GM12864 (cell line): ENCODE data around the gene RHBDL3.
"Not testable (repeated sequence)": the region's sequence is repeated elsewhere in the genome, so short reads cannot be mapped to it uniquely, and the experiment has no call there.

Source experiments
- DNase-seq: peaks from one replicate; pipeline ENCODE4 v3.0.0-alpha.2; 2011; ENCODE audit warnings: low read depth
- H3K4me3 ChIP-seq: 2 replicates; pipeline ENCODE4 v1.5.1; 2011; ENCODE audit warnings: mild to moderate bottlenecking, low read depth, low read length, control low read depth
- TF ChIP-seq, protein P1 (sequence below): IDR thresholded peaks from 2 replicates; pipeline ENCODE4 v1.5.1; 2011; ENCODE audit warnings: low read depth, mild to moderate bottlenecking, moderate library complexity, low read length, control low read depth, inconsistent platforms; ENCODE audit errors: missing control alignments

RHBDL3 gene

DNA sequence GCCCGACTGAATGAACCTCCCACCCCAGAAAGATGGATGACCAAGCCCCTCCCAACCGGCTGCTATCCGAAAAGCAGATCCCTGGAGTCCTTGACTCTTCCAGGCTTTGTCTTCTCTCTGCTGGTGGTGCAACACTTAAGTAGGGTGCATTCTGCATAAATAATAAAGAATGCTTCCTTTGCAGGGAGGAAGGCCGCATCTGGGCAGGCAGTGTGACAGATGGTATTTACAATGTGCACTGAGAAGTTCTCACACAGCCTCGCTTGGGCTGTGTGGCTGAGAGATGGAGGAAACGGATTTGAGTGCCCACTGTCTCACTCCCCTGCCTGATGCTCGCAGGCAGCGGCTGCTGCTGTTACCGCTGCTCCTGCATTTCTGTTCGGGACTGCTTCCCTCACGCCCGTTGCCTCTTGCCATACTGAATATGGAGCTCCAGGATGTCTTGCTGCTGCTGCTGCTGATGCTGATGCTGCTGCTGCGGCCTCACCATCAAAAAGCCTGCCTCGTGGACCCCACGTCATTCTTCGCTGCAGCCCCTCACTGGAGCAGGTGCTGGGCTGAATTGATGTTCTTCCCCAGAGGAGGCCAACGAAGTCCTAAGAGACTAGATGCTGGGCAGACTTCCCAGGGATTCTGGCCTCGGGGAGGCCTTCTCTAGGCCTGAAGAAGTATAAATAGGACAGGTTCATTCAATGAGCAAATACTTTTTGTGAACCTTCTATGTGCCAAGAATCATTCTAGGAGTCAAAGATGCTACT, 7.1 kb upstream of the RHBDL3 start:
- no peak for DNase-seq
- H3K4me3 ChIP-seq: no peak overlapping the region
- TF ChIP-seq, protein P1, sequence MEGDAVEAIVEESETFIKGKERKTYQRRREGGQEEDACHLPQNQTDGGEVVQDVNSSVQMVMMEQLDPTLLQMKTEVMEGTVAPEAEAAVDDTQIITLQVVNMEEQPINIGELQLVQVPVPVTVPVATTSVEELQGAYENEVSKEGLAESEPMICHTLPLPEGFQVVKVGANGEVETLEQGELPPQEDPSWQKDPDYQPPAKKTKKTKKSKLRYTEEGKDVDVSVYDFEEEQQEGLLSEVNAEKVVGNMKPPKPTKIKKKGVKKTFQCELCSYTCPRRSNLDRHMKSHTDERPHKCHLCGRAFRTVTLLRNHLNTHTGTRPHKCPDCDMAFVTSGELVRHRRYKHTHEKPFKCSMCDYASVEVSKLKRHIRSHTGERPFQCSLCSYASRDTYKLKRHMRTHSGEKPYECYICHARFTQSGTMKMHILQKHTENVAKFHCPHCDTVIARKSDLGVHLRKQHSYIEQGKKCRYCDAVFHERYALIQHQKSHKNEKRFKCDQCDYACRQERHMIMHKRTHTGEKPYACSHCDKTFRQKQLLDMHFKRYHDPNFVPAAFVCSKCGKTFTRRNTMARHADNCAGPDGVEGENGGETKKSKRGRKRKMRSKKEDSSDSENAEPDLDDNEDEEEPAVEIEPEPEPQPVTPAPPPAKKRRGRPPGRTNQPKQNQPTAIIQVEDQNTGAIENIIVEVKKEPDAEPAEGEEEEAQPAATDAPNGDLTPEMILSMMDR: no peak

DNA sequence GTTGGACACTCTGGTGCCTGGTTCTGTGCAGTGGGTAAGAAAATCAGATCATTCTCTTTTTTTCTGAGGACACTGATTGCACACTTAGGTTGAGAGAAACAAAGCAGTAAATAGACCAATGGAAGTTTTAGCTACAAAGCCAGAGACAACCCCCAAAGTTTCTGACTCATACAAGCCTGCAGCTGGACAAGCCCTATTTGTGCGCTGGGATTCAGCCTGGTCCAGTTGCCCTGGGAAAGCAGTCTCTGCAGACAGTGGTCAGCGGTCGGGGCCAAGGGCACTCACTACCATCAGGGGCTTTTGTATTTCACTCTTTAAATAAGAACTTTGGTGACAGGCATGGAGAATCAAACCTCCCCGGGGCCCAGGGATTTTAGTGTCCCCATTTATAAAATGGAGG, 6.0 kb upstream of the RHBDL3 start:
- H3K4me3 ChIP-seq: no peak overlapping the region
- no peak for DNase-seq
- TF ChIP-seq, protein P1: no peak

DNA sequence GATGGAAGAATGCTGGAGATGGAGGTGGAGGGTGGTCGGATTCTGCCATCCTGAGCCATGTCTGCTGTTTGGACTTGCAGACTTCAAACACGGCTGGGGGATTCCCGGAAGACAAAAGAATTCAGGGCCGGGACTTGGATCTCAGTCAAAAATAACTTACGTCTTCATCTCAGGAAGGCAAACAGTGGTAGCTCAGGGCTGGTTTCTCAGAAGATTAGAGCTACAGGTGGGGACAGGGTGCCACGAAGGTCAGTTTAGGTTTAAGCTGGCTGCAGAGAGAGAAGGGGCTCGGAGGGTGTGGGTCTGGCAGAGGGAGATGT, 4.3 kb upstream of the RHBDL3 start:
- TF ChIP-seq, protein P1: no peak
- H3K4me3 ChIP-seq: no peak overlapping the region
- no peak for DNase-seq

DNA sequence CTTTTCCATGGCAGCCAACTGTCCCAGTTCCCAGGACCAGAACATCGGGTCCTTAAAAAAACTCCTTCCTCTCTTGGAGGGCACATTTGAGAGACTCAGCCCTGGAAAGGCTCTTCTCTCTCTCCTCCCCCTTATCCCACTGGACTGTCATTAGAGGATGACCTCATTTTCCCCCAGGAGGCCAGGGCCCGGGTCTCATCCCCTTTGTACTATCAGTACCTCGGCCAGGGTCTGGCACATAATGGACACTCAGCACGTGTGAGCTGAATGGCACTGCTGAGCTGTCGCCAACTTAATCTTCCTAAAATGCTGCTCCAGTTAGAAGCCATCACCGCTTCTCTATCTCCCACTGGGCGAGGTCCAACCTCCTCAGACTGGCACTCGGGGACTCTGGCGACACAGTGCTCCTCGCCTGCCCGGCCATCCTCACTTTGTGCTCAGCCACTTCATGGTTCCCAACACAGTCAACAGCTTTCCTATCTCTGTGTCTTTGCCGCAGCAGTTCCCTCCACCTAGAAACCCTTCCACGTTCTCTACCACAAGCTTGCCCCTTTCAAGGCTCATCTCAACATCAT, 3.6 kb upstream of the RHBDL3 start:
- no peak for DNase-seq
- H3K4me3 ChIP-seq: no peak overlapping the region
- TF ChIP-seq, protein P1: no peak

DNA sequence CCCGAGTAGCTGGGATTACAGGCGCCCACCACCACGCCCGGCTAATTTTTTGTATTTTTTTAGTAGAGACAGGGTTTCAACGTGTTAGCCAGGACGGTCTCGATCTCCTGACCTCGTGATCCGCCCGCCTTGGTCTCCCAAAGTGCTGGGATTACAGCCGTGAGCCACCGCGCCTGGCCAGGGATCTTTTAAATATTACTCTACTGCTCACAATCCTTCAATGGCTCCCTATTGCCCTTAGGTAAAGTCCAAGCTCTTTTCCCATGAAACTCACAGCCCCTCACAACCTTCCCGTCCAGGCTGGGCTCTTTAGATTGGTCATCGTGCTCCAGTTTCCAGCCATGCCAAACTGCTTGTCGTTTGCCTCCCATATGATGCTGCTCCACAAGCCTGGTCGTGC, 2.1 kb upstream of the RHBDL3 start:
- not testable (repeated sequence) for H3K4me3 ChIP-seq, DNase-seq

DNA sequence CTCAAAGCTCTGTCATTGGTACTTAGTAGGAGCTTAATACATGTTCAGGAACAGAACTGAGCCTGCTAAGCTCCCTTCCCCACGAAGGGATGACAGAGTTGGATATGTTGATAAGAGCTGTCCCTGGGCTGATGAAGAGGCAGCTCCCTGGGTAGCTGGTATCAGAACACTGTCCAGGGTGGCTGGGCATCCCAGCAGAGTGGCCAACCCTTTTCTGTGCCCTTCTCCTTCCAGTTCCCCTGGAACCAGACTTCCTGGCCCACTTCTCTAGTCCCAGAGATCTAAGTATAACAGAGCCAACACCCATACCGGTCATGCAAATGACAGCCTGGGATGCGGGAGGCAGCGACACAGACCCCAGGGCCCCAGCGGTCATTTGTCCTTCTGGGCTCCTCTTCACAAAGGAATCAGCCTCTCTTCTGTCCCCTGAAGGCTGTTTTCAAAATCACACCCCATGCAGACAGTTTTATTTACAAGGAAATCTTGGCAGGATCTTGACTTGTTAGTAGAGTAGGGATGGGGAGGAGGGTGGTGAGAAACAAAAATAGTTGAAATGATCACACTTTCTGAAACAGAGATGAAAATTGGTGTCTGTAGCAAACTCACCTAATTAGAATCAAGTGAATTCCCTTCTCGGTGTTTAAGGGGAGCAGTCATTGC, 1.4 kb upstream of the RHBDL3 start:
- H3K4me3 ChIP-seq: no peak overlapping the region

DNA sequence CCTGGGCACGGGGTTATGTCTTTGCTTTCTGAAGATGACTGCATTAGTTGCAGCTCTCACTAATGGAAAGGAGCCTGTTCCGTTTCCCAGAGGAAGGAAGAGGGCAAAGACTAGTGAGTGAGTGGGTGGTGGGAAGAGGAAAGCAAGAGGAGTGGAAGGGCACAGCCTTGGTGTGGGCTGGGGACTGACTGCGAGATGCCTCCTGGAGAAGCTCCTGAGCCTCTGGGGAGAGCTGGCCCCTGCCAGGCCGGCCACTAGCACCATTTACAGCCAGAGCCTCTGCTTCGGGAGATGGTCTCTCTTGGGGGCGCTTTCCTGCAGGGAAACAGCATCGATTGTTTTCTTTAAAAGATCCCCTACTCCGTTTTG, 825 bp upstream of the RHBDL3 start:
- H3K4me3 ChIP-seq: no peak overlapping the region
- DNase-seq: no peak
- TF ChIP-seq, protein P1: no peak

More for the DNA sequence above, 1.4 kb upstream of the RHBDL3 start:
- DNase-seq: no peak
- TF ChIP-seq, protein P1: peak; percentile 19
